ENCODE data around the gene PTPN1. TPM values are rescaled to one million over a fixed set of nuclear protein-coding genes. Genes with fewer than 3 reads are reported as not detected.

The PTPN1 gene
- total and polyA plus RNA-seq, 2 of the 13 experiments (the other 11 are each of a cell fraction or from before 2014, with no cell fraction given) = 17.7 to 37.2 TPM

DNA sequence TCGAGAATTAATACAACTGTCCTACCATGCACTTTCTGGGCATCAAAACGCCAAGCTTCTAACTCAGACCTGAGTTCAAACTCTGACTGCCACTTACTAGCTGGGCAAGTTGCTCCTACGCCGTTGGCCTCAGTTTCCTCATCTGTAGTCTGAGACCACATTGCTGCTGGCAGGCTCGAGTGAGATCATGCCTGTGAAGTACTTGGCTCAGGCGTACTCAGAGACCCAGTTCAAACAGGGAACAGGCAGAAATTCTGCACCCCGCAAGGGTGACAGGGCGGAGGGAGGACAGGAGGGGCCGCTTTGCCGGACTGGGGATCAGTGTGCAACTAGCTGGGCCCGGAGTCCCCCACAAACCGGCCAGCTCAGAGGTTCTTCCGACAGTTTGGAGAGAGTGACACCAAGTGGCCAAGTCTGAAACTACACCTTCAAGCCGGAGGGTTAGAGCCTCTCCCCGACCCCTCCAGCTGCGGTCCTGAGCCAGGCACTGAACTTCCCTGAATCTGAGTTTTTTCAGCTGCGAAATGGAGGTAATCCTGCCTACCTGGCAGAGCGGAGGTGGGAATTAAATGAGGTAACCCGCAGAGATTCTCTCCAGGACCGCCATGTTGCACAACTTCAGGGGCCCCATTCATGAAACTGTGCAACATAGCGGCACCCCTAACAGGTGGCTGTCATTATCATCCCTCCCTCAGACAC, 46.0 kb upstream of the PTPN1 start (continued):
- TF ChIP-seq, protein P1, sequence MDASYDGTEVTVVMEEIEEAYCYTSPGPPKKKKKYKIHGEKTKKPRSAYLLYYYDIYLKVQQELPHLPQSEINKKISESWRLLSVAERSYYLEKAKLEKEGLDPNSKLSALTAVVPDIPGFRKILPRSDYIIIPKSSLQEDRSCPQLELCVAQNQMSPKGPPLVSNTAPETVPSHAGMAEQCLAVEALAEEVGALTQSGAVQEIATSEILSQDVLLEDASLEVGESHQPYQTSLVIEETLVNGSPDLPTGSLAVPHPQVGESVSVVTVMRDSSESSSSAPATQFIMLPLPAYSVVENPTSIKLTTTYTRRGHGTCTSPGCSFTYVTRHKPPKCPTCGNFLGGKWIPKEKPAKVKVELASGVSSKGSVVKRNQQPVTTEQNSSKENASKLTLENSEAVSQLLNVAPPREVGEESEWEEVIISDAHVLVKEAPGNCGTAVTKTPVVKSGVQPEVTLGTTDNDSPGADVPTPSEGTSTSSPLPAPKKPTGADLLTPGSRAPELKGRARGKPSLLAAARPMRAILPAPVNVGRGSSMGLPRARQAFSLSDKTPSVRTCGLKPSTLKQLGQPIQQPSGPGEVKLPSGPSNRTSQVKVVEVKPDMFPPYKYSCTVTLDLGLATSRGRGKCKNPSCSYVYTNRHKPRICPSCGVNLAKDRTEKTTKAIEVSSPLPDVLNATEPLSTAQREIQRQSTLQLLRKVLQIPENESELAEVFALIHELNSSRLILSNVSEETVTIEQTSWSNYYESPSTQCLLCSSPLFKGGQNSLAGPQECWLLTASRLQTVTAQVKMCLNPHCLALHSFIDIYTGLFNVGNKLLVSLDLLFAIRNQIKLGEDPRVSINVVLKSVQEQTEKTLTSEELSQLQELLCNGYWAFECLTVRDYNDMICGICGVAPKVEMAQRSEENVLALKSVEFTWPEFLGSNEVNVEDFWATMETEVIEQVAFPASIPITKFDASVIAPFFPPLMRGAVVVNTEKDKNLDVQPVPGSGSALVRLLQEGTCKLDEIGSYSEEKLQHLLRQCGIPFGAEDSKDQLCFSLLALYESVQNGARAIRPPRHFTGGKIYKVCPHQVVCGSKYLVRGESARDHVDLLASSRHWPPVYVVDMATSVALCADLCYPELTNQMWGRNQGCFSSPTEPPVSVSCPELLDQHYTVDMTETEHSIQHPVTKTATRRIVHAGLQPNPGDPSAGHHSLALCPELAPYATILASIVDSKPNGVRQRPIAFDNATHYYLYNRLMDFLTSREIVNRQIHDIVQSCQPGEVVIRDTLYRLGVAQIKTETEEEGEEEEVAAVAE (CRISPR knock-in tag; IDR thresholded peaks at IDR 0.05; ENCODE audit: borderline replicate concordance) = peak; percentile 19; the same call in 1 of the 2 replicates
- TF ChIP-seq, protein P2, sequence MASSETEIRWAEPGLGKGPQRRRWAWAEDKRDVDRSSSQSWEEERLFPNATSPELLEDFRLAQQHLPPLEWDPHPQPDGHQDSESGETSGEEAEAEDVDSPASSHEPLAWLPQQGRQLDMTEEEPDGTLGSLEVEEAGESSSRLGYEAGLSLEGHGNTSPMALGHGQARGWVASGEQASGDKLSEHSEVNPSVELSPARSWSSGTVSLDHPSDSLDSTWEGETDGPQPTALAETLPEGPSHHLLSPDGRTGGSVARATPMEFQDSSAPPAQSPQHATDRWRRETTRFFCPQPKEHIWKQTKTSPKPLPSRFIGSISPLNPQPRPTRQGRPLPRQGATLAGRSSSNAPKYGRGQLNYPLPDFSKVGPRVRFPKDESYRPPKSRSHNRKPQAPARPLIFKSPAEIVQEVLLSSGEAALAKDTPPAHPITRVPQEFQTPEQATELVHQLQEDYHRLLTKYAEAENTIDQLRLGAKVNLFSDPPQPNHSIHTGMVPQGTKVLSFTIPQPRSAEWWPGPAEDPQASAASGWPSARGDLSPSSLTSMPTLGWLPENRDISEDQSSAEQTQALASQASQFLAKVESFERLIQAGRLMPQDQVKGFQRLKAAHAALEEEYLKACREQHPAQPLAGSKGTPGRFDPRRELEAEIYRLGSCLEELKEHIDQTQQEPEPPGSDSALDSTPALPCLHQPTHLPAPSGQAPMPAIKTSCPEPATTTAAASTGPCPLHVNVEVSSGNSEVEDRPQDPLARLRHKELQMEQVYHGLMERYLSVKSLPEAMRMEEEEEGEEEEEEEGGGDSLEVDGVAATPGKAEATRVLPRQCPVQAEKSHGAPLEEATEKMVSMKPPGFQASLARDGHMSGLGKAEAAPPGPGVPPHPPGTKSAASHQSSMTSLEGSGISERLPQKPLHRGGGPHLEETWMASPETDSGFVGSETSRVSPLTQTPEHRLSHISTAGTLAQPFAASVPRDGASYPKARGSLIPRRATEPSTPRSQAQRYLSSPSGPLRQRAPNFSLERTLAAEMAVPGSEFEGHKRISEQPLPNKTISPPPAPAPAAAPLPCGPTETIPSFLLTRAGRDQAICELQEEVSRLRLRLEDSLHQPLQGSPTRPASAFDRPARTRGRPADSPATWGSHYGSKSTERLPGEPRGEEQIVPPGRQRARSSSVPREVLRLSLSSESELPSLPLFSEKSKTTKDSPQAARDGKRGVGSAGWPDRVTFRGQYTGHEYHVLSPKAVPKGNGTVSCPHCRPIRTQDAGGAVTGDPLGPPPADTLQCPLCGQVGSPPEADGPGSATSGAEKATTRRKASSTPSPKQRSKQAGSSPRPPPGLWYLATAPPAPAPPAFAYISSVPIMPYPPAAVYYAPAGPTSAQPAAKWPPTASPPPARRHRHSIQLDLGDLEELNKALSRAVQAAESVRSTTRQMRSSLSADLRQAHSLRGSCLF (CRISPR knock-in tag; IDR thresholded peaks at IDR 0.05; ENCODE audit: borderline replicate concordance) = no peak
- TF ChIP-seq, protein P3, sequence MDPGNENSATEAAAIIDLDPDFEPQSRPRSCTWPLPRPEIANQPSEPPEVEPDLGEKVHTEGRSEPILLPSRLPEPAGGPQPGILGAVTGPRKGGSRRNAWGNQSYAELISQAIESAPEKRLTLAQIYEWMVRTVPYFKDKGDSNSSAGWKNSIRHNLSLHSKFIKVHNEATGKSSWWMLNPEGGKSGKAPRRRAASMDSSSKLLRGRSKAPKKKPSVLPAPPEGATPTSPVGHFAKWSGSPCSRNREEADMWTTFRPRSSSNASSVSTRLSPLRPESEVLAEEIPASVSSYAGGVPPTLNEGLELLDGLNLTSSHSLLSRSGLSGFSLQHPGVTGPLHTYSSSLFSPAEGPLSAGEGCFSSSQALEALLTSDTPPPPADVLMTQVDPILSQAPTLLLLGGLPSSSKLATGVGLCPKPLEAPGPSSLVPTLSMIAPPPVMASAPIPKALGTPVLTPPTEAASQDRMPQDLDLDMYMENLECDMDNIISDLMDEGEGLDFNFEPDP (CRISPR knock-in tag; conservative IDR thresholded peaks at IDR 0.05) = no peak
- TF ChIP-seq ZNF101 (CRISPR knock-in tag; IDR thresholded peaks at IDR 0.05; ENCODE audit: borderline replicate concordance, low read depth) (no peak), SOX13 (IDR thresholded peaks at IDR 0.05) (no peak), SOX13 (CRISPR knock-in tag; conservative IDR thresholded peaks at IDR 0.05 in 1 of 2, IDR thresholded peaks at IDR 0.05 in 1 of 2) (0 out of 4 replicates have a peak, but pooled peaks of 1 of the 2 experiments have one; percentile 25), ZNF253 (CRISPR knock-in tag; IDR thresholded peaks at IDR 0.05; ENCODE audit: borderline replicate concordance) (no peak), MAF1 (CRISPR knock-in tag; IDR thresholded peaks at IDR 0.05; ENCODE audit: borderline replicate concordance) (peak; percentile 36; the same call in 1 of the 2 replicates), XRCC5 (optimal IDR thresholded peaks at IDR 0.05; ENCODE audit: low read length) (peak; percentile 81), STAT5B (CRISPR knock-in tag; IDR thresholded peaks at IDR 0.05) (0 out of 2 replicates have a peak, but pooled peaks have one; percentile 62), JARID2 (CRISPR knock-in tag; IDR thresholded peaks at IDR 0.05; ENCODE audit: insufficient replicate concordance) (no peak), ZNF607 (CRISPR knock-in tag; IDR thresholded peaks at IDR 0.05; ENCODE audit: borderline replicate concordance) (no peak), BHLHE40 (IDR thresholded peaks at IDR 0.05; ENCODE audit: low read length) (no peak)
- TF ChIP-seq, protein P4, sequence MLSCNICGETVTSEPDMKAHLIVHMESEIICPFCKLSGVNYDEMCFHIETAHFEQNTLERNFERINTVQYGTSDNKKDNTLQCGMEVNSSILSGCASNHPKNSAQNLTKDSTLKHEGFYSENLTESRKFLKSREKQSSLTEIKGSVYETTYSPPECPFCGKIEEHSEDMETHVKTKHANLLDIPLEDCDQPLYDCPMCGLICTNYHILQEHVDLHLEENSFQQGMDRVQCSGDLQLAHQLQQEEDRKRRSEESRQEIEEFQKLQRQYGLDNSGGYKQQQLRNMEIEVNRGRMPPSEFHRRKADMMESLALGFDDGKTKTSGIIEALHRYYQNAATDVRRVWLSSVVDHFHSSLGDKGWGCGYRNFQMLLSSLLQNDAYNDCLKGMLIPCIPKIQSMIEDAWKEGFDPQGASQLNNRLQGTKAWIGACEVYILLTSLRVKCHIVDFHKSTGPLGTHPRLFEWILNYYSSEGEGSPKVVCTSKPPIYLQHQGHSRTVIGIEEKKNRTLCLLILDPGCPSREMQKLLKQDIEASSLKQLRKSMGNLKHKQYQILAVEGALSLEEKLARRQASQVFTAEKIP (CRISPR knock-in tag; IDR thresholded peaks at IDR 0.05; ENCODE audit: borderline replicate concordance) = no peak
